ENCODE data around the gene NOP9. TPM values are rescaled to one million over a fixed set of nuclear protein-coding genes. Genes with fewer than 3 reads are reported as not detected.
"Not testable (repeated sequence)": the region's sequence is repeated elsewhere in the genome, so short reads cannot be mapped to it uniquely, and the experiment has no call there.

The NOP9 gene
- total and polyA plus RNA-seq, 8 donors = 22.4 to 28.4 (median 25.1) TPM

GRCh38 chr14:24325963-24326362 lies 26.3 kb downstream of the NOP9 start:
- H3K36me3 ChIP-seq = peaks cover 0 to 17% of the 10 kb centered on the region in 2 donors
- no peak overlapping the region for H3K4me3 ChIP-seq
- intact Hi-C loops (cut with DNase I) = no loop called here
- H3K27ac ChIP-seq = no peak overlapping the region
- DNase-seq = no peak
- TF ChIP-seq CTCF (IDR thresholded peaks at IDR 0.05) = no peak
- H3K4me1 ChIP-seq = peaks cover 0 to 44% of the 10 kb centered on the region in 2 donors
- no peak for ATAC-seq
- no peaks in the 10 kb centered on the region for H3K27me3 ChIP-seq
- no peaks in the 10 kb centered on the region for H3K9me3 ChIP-seq

GRCh38 chr14:24327303-24327702 lies 27.7 kb downstream of the NOP9 start:
- Histone ChIP-seq H3K36me3 (peaks cover 0 to 10% of the 10 kb centered on the region in 2 donors), H3K4me1 (peaks cover 0 to 57% of the 10 kb centered on the region in 2 donors), H3K9me3 (no peaks in the 10 kb centered on the region), H3K4me3 (no peak overlapping the region), H3K27me3 (no peaks in the 10 kb centered on the region), H3K27ac (peak overlapping the region in 1 of 2 donors; percentile 73)
- intact Hi-C loops (cut with DNase I) = no loop called here
- no peak for TF ChIP-seq CTCF (IDR thresholded peaks at IDR 0.05)
- DNase-seq (no peak), ATAC-seq (peak; percentile 6)

- H3K27me3 ChIP-seq; H3K36me3 ChIP-seq; H3K9me3 ChIP-seq; H3K4me3 ChIP-seq; intact Hi-C loops (cut with DNase I); ATAC-seq: not testable (repeated sequence)
- peak; percentile 64 to 72 for TF ChIP-seq CTCF (IDR thresholded peaks at IDR 0.05)
- DNase-seq = peak in 1 of 4 donors; percentile 85
- peaks cover 5 to 63% of the 10 kb centered on the region in 2 donors for H3K4me1 ChIP-seq
- H3K27ac ChIP-seq = peak overlapping the region in 1 of 2 donors; percentile 73
Observed at GRCh38 chr14:24327914-24328313, 28.3 kb downstream of the NOP9 start.

GRCh38 chr14:24329073-24329663 lies 29.5 kb downstream of the NOP9 start:
- no peak overlapping the region for H3K4me3 ChIP-seq
- intact Hi-C loops (cut with DNase I) = no loop called here
- H3K27me3 ChIP-seq = peaks cover 0 to 10% of the 10 kb centered on the region in 2 donors
- DNase-seq = peak in 1 of 4 donors; percentile 70
- no peak for TF ChIP-seq CTCF (IDR thresholded peaks at IDR 0.05)
- peaks cover 17 to 76% of the 10 kb centered on the region in 2 donors for H3K4me1 ChIP-seq
- no peak for ATAC-seq
- no peaks in the 10 kb centered on the region for H3K9me3 ChIP-seq
- H3K36me3 ChIP-seq = peaks cover 0 to 4% of the 10 kb centered on the region in 2 donors
- peak overlapping the region in 1 of 2 donors; percentile 69 for H3K27ac ChIP-seq

GRCh38 chr14:24329736-24330135 lies 30.1 kb downstream of the NOP9 start:
- peaks cover 0 to 4% of the 10 kb centered on the region in 2 donors for H3K36me3 ChIP-seq
- ATAC-seq (peak; percentile 9), DNase-seq (peak in 2 of 4 donors; percentile 87 to 92)
- no peak for TF ChIP-seq CTCF (IDR thresholded peaks at IDR 0.05)
- intact Hi-C loops (cut with DNase I) = loop anchor here (5.0 to 10.0 kb wide), 3 partner anchors 103 to 345 kb away; no protein-coding TSS in a partner anchor
- H3K4me3 ChIP-seq = no peak overlapping the region
- H3K9me3 ChIP-seq = no peaks in the 10 kb centered on the region
- H3K27ac ChIP-seq = peak overlapping the region in 1 of 2 donors; percentile 69
- H3K27me3 ChIP-seq = peaks cover 4 to 16% of the 10 kb centered on the region in 2 donors
- H3K4me1 ChIP-seq = peaks cover 23 to 81% of the 10 kb centered on the region in 2 donors
